ENCODE measurements around the gene PRSS56.

PRSS56 gene

DNA sequence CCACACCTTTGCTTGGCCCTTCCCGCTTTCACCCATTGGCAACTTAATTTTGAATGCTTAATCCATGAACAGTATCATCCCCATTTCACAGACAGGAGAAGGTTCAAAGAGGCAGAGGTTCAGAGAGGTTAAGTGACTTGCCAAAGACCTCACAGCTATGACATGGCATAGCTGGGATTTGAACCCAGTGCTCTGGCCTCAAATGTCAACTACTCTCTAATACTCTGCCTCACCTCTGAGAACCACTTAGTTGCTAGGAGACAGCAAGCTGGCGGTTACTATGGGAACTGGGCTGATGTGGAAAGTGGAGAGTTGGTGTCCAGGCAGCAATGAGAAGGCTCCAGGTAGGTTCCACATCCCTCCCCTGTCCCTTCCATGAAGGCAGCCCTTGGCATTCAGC lies 15.8 kb upstream of the PRSS56 start:
- TF ChIP-seq, protein P1, sequence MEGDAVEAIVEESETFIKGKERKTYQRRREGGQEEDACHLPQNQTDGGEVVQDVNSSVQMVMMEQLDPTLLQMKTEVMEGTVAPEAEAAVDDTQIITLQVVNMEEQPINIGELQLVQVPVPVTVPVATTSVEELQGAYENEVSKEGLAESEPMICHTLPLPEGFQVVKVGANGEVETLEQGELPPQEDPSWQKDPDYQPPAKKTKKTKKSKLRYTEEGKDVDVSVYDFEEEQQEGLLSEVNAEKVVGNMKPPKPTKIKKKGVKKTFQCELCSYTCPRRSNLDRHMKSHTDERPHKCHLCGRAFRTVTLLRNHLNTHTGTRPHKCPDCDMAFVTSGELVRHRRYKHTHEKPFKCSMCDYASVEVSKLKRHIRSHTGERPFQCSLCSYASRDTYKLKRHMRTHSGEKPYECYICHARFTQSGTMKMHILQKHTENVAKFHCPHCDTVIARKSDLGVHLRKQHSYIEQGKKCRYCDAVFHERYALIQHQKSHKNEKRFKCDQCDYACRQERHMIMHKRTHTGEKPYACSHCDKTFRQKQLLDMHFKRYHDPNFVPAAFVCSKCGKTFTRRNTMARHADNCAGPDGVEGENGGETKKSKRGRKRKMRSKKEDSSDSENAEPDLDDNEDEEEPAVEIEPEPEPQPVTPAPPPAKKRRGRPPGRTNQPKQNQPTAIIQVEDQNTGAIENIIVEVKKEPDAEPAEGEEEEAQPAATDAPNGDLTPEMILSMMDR (IDR thresholded peaks at IDR 0.05; ENCODE audit: insufficient read depth, low read depth, low read length, missing control alignments) = no peak
- DNase-seq (ENCODE audit: low read depth) = no peak
- H3K4me3 ChIP-seq (ENCODE audit: low read length) = no peak overlapping the region

DNA sequence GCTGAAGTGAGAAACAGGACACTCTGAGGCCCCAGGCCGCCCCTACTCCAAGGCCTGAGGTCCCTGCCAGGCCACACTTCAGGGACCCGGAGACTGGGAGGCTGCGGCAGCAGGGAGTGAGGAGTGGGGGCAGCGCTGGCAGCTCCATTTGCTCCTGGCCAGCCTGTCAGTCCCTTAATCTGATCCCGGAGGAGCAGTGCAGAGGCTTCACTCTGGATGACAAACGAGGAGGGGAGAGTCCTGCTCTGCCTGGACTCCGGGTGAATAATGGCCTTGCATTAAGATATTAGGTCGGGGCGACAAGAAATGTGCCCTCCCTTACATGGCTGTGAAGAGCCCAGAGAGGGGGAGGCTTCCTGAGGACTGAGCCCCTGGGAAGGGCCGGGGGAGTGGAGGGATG lies 14.3 kb upstream of the PRSS56 start:
- H3K4me3 ChIP-seq (ENCODE audit: low read length) = no peak overlapping the region
- TF ChIP-seq, protein P1 (IDR thresholded peaks at IDR 0.05; ENCODE audit: insufficient read depth, low read depth, low read length, missing control alignments) = no peak
- no peak for DNase-seq (ENCODE audit: low read depth)

DNA sequence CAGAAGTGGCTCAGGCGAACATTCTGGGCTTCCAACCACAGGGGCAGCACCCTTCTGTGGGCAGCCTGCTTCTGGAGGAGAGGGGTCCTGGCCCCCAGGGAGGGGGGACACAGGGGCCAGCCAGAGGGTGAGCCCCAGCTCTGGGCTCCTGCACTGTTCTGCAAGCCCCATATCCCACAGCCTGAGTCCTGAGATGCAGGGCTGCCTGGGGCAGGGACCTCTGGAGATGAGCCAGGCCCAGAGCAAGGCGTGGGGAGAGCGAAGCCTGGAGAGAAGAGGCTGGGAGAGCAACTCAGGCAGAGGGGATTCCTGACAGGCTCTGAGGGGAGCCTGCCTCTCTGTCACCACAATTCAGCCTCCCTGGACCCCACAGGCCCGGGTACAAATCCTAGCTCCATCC lies 13.5 kb upstream of the PRSS56 start:
- H3K4me3 ChIP-seq (ENCODE audit: low read length) = no peak overlapping the region
- TF ChIP-seq, protein P1 (IDR thresholded peaks at IDR 0.05; ENCODE audit: insufficient read depth, low read depth, low read length, missing control alignments) = no peak
- no peak for DNase-seq (ENCODE audit: low read depth)

DNA sequence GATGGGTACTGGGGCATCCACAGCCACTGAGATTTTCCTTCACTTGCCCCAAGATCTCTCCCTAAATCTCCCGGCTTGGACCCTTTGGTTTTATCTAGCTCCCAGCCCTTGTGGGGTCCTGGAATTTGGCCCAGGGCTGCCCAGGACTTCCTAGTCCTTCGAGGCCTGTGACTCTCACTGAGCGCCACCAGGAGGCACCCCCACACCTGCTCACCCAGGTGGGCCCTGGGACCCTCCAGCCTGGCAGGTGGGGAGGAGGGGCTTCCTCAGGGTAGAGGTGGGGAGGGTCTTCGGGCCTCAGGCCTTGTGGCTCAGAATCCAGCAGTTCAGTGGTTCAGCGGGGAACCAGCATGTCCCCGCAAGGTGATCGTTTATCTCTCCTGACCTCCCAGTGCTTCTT lies 11.9 kb upstream of the PRSS56 start:
- H3K4me3 ChIP-seq (ENCODE audit: low read length) = no peak overlapping the region
- TF ChIP-seq, protein P1 (IDR thresholded peaks at IDR 0.05; ENCODE audit: insufficient read depth, low read depth, low read length, missing control alignments) = no peak
- no peak for DNase-seq (ENCODE audit: low read depth)

DNA sequence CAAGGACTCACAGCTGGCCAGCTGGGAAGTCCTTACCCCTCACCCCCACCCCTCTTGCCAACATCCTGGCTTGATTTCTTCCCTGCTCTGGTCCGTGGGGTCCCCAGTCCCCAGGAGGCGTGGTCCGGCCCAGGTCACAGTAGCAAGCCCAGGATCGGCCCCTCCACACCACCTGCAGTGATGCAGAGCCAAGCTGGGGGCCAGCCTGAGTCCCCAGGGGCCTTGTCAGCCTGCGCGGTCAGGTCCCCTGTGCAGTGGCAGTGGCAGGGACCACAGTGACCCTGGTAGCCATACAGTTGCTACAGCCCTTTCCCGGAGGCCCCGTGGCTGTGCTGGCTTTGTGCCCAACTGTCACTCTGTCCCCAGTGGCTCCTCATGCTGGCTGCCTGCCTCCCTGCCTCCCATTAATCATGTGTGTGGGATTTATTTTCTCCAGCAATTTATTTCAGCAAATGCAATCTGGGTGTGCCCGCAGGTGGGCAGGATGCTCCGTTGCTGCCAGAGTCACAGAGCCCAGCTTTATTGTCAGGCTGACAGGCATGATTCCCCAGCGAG lies 8.8 kb upstream of the PRSS56 start:
- no peak overlapping the region for H3K4me3 ChIP-seq (ENCODE audit: low read length)
- TF ChIP-seq, protein P1 (IDR thresholded peaks at IDR 0.05; ENCODE audit: insufficient read depth, low read depth, low read length, missing control alignments) = no peak
- no peak for DNase-seq (ENCODE audit: low read depth)

DNA sequence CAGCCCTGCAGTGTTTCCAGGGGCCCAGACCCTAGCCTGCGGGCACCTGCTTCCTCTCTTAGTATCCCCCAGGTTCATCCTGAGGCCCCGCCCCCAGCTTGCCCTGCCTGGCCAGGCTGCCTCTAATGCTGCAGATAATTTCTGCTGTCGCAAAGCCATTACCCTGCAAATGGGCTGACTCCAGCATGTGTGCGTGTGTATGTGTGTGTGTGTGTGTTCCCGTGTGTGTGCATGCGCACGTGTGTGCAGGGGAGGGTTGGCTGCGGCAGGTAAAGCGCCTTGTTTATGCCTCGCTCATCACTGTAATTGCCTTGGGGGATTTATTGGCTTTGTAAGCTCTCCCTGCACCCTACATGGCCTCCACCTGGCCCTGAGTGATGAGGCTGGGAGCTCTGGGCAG lies 7.6 kb upstream of the PRSS56 start:
- H3K4me3 ChIP-seq (ENCODE audit: low read length) = no peak overlapping the region
- TF ChIP-seq, protein P1 (IDR thresholded peaks at IDR 0.05; ENCODE audit: insufficient read depth, low read depth, low read length, missing control alignments) = no peak
- DNase-seq (ENCODE audit: low read depth) = no peak

DNA sequence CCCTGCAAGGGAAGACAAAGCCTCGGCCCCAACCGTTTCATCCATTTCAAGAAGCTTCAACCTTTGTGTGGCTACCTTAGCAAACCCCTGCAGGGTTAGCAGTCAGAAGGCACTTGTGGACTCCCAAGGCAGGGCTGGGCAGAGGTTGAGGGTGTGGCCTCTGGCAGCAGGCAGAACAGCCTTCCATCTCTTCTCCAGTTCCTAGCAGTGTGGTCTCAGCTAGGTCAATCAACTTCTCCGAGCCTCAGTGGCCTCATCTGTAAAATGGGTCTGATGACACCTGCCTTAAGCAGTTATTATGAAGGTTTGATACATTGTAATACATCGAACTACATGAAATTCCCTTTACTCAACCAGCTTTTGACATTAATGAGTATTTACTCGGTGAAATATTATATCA lies 6.8 kb upstream of the PRSS56 start:
- no peak for DNase-seq (ENCODE audit: low read depth)
- H3K4me3 ChIP-seq (ENCODE audit: low read length) = no peak overlapping the region
- TF ChIP-seq, protein P1 (IDR thresholded peaks at IDR 0.05; ENCODE audit: insufficient read depth, low read depth, low read length, missing control alignments) = no peak
